ENCODE measurements around the gene CADM1. TPM values are rescaled to one million over a fixed set of nuclear protein-coding genes. Genes with fewer than 3 reads are reported as not detected.

The CADM1 gene
- total RNA-seq, 4 donors from 2014 or later, result 17.1 to 49.8 (median 30.7) TPM

DNA sequence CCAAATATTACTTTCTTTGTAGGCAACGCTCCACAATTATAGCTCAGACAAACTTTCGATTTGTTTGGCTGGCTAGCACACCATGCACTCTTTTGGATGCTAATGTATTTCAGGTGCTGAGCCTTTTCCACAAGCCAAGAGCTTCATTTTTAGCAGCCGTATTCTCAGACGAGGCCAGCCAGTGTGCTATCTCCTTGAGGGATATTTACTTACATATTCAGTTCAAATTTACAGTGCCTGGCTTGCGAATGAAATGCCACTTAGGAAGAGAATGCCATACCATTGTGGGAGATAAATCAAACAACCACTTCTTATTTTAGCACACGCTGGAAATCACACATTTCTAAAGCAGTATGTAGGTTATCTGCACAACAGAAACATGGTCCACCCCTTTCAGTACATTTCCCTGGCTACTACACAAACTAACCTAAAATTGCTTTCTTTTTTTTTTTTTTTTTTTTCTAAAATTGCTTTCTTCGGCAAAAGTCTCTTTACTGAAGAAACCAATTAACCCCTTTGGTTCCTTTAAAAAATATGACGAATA is 236.9 kb downstream of the CADM1 start:
- DNase-seq (ENCODE audit: low spot score in 2 of 2), result no peak
- WGBS, 2 donors, result 56 to 64% methylated on average over 8 of the region's 8 CpGs
- TF ChIP-seq EP300 (IDR thresholded peaks at IDR 0.05), result no peak
- TF ChIP-seq, protein P1, sequence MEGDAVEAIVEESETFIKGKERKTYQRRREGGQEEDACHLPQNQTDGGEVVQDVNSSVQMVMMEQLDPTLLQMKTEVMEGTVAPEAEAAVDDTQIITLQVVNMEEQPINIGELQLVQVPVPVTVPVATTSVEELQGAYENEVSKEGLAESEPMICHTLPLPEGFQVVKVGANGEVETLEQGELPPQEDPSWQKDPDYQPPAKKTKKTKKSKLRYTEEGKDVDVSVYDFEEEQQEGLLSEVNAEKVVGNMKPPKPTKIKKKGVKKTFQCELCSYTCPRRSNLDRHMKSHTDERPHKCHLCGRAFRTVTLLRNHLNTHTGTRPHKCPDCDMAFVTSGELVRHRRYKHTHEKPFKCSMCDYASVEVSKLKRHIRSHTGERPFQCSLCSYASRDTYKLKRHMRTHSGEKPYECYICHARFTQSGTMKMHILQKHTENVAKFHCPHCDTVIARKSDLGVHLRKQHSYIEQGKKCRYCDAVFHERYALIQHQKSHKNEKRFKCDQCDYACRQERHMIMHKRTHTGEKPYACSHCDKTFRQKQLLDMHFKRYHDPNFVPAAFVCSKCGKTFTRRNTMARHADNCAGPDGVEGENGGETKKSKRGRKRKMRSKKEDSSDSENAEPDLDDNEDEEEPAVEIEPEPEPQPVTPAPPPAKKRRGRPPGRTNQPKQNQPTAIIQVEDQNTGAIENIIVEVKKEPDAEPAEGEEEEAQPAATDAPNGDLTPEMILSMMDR (IDR thresholded peaks at IDR 0.05), result no peak
- Histone ChIP-seq H3K36me3 (no peaks in the 10 kb centered on the region), H3K9me3 (no peaks in the 10 kb centered on the region), H3K4me3 (no peak overlapping the region), H3K27me3 (no peaks in the 10 kb centered on the region), H3K27ac (no peak overlapping the region), H3K4me1 (peaks cover 0 to 13% (median 0%) of the 10 kb centered on the region in 4 donors)

DNA sequence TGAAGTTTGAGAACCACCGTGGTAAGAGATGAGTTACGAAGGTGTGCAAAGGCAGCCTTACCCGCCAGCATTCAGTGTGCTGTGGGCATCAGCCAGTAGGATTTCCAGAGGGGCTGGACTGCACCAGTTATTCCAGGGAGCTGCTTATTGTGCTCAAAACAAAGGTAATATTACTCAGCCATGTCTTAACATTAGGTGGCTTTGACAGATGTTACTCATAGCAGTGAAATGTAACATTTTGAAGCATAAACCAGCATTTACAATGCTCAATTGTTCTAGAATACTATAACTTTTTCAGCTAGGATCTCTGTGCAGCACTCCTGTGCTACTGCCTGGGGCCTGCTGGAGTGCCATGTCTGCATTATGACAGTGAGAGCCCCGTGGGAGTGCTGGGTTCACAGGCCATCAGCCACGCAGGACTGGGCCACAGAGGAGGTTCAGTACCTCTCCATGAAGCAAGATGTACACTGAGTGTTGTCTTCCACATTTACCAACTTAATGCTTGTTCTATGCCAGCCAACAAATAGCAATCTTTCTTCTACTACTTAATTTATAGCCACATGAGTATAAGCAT is 238.1 kb downstream of the CADM1 start:
- Histone ChIP-seq H3K4me3 (no peak overlapping the region), H3K4me1 (peaks cover 0 to 13% (median 0%) of the 10 kb centered on the region in 4 donors), H3K36me3 (no peaks in the 10 kb centered on the region), H3K9me3 (no peaks in the 10 kb centered on the region), H3K27me3 (no peaks in the 10 kb centered on the region), H3K27ac (no peak overlapping the region)
- 56 to 70% methylated on average over 5 of the region's 5 CpGs for WGBS, 2 donors
- TF ChIP-seq POLR2A (IDR thresholded peaks at IDR 0.05) (no peak), EP300 (IDR thresholded peaks at IDR 0.05) (no peak)
- TF ChIP-seq, protein P1 (IDR thresholded peaks at IDR 0.05), result no peak
- no peak for DNase-seq (ENCODE audit: low spot score in 2 of 2)

DNA sequence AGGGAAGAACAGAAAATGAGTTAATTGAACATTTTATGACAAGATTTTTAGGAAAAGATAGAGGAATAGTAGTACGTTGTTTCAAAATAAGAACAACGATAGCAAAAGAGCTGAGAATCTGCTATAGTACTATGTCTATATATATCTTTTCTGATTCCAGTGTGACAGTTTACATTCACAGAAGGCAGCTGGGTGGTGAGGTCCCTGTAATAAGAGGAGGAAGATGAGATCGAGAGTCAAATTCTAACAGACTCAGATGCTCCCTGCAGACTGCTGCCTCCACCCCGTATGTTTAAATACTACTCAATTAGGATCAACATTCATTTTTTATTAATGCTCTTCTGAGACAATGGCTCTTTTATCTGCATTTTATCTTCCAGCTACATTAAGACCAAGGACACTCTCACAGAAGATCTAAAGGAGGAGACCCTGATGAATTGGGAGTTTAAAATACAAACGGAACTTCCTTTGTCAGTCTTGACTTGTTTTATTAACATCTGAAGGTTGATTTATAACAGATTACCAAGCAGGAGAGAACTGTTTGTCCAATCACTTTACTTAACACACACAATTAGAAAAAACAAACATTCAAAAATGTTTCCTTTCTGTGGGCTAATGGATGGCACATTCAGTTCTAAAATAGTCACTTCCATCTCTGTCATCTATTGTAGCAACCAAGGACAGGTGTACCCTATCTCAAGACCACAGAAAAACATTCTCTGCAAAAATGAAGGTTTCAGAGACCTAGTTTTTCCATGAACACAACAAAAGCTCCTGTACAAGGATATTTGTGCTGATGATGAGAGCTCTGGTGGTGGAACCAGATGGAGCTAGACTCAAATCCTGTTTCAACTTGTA is 240.2 kb downstream of the CADM1 start:
- peaks cover 0 to 13% (median 0%) of the 10 kb centered on the region in 4 donors for H3K4me1 ChIP-seq
- H3K27ac ChIP-seq, result no peak overlapping the region
- no peaks in the 10 kb centered on the region for H3K9me3 ChIP-seq
- TF ChIP-seq EP300 (IDR thresholded peaks at IDR 0.05) (no peak), POLR2A (IDR thresholded peaks at IDR 0.05) (no peak)
- TF ChIP-seq, protein P1 (IDR thresholded peaks at IDR 0.05), result no peak
- H3K36me3 ChIP-seq, result no peaks in the 10 kb centered on the region
- no peak overlapping the region for H3K4me3 ChIP-seq
- H3K27me3 ChIP-seq, result no peaks in the 10 kb centered on the region
- DNase-seq (ENCODE audit: low spot score in 2 of 2), result no peak
- WGBS, 2 donors, result 52 to 54% methylated on average over 5 of the region's 5 CpGs

DNA sequence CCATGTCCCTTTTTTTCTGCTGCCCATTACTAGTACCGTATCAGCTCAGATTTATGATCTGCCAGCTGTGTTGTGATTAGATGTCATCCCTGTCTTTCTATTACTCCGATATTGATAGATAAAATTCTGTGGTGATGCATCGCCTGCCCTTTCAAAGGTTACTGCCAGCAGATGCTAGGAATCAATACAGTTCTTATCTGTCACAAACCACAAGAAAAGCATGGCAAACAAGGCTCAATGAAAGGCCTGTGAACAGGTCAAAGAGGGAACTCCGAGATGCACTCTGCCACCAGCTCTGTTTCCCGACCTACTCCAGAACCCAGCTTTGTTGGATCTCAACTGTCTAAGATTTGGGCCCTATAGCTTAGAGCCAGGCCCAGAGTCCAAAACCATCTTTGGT is 246.0 kb downstream of the CADM1 start:
- TF ChIP-seq EP300 (IDR thresholded peaks at IDR 0.05) (no peak), POLR2A (IDR thresholded peaks at IDR 0.05) (no peak)
- TF ChIP-seq, protein P1 (IDR thresholded peaks at IDR 0.05), result no peak
- Histone ChIP-seq H3K36me3 (no peaks in the 10 kb centered on the region), H3K9me3 (no peaks in the 10 kb centered on the region), H3K27me3 (no peaks in the 10 kb centered on the region), H3K4me3 (no peak overlapping the region), H3K4me1 (peaks cover 0 to 24% (median 0%) of the 10 kb centered on the region in 4 donors), H3K27ac (no peak overlapping the region)
- DNase-seq (ENCODE audit: low spot score in 2 of 2), result no peak
- 85 to 88% methylated on average over 5 of the region's 5 CpGs for WGBS, 2 donors

DNA sequence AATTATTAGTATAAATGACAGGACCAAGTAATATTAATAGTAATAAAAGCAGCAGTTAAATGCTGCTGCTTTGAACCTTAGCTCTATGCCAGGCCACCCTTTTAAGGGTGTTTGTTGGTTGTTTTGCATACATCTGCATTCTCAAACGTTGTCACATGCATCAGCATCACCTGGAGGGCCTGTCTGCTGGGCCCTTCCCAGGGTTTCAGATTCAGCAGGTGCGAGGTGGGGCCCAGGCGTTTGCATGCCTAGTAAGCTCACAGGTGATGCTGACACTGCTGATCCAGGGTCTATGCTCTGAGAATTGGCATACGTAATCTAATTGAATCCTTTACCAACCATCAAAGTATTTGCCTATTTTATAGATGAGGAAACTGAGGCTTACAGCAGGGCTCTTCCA is 246.5 kb downstream of the CADM1 start:
- TF ChIP-seq EP300 (IDR thresholded peaks at IDR 0.05), result no peak
- no peak for TF ChIP-seq POLR2A (IDR thresholded peaks at IDR 0.05)
- TF ChIP-seq, protein P1 (IDR thresholded peaks at IDR 0.05), result no peak
- Histone ChIP-seq H3K9me3 (no peaks in the 10 kb centered on the region), H3K36me3 (no peaks in the 10 kb centered on the region), H3K4me1 (peaks cover 0 to 24% (median 0%) of the 10 kb centered on the region in 4 donors), H3K27ac (no peak overlapping the region), H3K4me3 (no peak overlapping the region), H3K27me3 (no peaks in the 10 kb centered on the region)
- no peak for DNase-seq (ENCODE audit: low spot score in 2 of 2)
- WGBS, 2 donors, result 71 to 82% methylated on average over 4 of the region's 4 CpGs
